Measurements from ENCODE around the gene TDG.

TDG gene

DNA sequence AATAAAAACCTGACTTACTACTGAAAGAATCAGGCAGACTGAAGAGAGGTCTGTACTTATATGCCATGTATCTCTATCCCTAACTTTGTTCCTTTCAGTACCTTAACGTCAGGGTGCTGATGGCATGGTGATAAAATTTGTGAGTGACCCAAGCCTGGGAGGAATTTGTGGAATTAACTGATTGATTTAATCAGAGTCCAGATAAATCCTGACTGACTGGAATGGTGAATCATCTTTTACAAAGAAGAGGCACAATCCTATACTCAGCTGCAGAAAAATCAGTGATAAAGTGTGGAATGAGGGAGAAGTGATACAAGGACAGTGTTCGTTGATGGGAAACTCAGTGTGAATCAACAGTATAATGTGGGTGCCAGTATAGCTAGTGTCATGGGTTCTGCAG, 3.7 kb downstream of the TDG start:
- no peak for DNase-seq (ENCODE audit: low read depth in 1 of 2, low spot score in 1 of 2)
- in situ Hi-C loops (cut with HindIII; ENCODE audit: low pct_unique_long_range_greater_than_20kb, low sequenced_read_pairs) = no loop called here
- no peak for TF ChIP-seq JUND (IDR thresholded peaks at IDR 0.05; ENCODE audit: low read depth)

DNA sequence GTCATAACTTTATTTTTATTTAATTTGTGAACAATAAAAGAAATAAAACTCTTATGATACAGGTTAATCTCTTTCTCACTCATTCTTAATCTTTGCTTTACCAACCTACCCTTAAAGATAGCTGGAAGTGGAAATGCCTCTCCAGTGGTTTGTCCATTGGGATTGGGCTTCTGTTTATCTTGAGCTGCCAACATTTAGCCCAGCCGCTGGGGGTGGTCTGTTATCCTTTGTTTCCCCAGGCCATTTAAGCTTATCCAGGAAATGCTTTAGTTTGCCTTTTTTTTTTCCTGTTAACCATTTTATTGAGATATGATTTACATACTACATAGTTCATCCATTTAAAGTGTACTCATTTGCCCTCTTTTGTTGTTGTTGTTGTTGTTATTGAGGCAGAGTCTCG, 8.2 kb downstream of the TDG start:
- in situ Hi-C loops (cut with HindIII; ENCODE audit: low pct_unique_long_range_greater_than_20kb, low sequenced_read_pairs) = no loop called here

GRCh38 chr12:103975368-103975767, 9.7 kb downstream of the TDG start:
- DNase-seq (ENCODE audit: low read depth in 1 of 2, low spot score in 1 of 2) = no peak
- in situ Hi-C loops (cut with HindIII; ENCODE audit: low pct_unique_long_range_greater_than_20kb, low sequenced_read_pairs) = no loop called here
- no peak for TF ChIP-seq JUND (IDR thresholded peaks at IDR 0.05; ENCODE audit: low read depth)

More for the DNA sequence above, 8.2 kb downstream of the TDG start:
- no peak for TF ChIP-seq JUND (IDR thresholded peaks at IDR 0.05; ENCODE audit: low read depth)
- no peak for DNase-seq (ENCODE audit: low read depth in 1 of 2, low spot score in 1 of 2)

DNA sequence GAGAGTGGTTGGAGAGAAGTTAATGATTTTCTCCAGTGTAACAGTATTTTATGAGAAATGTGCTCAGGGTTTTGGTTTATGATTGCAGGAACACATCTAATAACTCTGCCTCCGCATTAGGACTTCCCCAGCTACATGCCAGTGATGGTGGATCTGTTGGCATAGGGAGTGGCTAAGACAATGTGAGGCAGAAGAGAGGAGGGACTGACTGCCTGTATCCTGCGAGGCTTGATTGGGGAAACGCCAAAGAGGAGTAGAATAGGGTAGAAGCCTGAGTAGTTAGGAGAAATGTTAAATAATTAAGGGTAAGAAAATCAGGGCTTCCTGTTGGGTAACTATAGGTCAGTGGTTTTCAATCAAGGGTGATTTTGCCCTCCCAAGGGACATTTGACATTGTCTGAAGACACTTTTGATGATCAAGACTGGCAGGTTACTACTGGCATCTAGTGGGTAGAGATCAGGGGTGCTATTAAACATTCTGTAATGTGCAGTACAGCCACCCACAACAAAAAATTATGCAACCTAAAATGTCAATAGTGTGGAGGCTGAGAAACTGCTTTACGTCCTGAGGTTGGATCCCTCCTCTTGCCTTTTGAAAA, 12.8 kb downstream of the TDG start:
- no peak for TF ChIP-seq JUND (IDR thresholded peaks at IDR 0.05; ENCODE audit: low read depth)
- in situ Hi-C loops (cut with HindIII; ENCODE audit: low pct_unique_long_range_greater_than_20kb, low sequenced_read_pairs) = no loop called here
- no peak for DNase-seq (ENCODE audit: low read depth in 1 of 2, low spot score in 1 of 2)

DNA sequence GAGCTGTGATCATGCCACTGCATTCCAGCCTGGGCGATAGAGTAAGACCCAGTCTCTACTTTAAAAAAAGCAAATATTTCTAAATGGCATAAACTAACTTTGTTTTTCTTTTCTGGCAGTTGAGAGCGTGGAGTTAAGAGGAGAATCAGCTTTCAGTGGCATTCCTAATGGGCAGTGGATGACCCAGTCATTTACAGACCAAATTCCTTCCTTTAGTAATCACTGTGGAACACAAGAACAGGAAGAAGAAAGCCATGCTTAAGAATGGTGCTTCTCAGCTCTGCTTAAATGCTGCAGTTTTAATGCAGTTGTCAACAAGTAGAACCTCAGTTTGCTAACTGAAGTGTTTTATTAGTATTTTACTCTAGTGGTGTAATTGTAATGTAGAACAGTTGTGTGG, 21.2 kb downstream of the TDG start:
- in situ Hi-C loops (cut with HindIII; ENCODE audit: low pct_unique_long_range_greater_than_20kb, low sequenced_read_pairs) = no loop called here
- no peak for DNase-seq (ENCODE audit: low read depth in 1 of 2, low spot score in 1 of 2)
- TF ChIP-seq JUND (IDR thresholded peaks at IDR 0.05; ENCODE audit: low read depth) = no peak

DNA sequence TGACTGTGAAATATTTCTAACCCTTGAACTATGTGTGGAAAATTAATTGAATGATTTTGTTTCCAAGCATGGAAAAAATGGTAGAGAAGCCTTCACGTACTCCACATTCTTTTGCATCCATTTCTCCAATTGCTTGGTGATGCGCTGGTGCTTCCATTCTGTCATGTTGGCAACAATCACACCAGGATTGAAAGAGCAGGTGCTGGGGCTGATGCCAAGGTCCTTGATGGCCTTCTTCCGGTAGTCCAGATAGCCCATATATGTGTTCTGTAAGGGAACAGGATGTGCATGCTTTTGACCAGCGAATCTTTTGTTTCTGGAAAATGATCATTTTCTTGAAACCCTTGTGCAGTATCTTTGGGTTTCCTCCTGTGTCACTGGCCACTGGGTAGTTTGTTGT, 28.6 kb downstream of the TDG start:
- in situ Hi-C loops (cut with HindIII; ENCODE audit: low pct_unique_long_range_greater_than_20kb, low sequenced_read_pairs) = no loop called here
- no peak for DNase-seq (ENCODE audit: low read depth in 1 of 2, low spot score in 1 of 2)
- no peak for TF ChIP-seq JUND (IDR thresholded peaks at IDR 0.05; ENCODE audit: low read depth)

DNA sequence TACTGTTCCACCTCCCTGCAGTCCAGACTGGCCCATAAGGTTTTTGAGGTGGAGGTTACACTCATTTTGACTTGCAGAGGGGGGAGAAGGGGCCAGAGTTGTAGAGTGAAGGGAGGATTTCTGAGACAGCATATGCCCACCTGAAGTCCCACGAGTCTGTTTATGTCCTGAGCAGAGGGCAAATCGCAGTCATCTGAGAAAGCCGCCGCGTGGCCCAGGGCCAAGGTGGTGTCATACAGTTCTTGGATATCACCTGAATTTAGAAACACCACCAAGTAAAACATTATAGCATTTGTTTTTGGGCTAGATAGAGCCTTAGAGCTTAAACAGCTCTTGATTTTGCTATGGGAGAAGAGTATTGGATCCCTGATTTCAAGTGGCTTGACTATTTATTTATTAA, 30.9 kb downstream of the TDG start:
- in situ Hi-C loops (cut with HindIII; ENCODE audit: low pct_unique_long_range_greater_than_20kb, low sequenced_read_pairs) = no loop called here
- no peak for DNase-seq (ENCODE audit: low read depth in 1 of 2, low spot score in 1 of 2)
- TF ChIP-seq JUND (IDR thresholded peaks at IDR 0.05; ENCODE audit: low read depth) = no peak

GRCh38 chr12:103997286-103997900, 31.7 kb downstream of the TDG start:
- no peak for DNase-seq (ENCODE audit: low read depth in 1 of 2, low spot score in 1 of 2)
- TF ChIP-seq JUND (IDR thresholded peaks at IDR 0.05; ENCODE audit: low read depth) = no peak
- in situ Hi-C loops (cut with HindIII; ENCODE audit: low pct_unique_long_range_greater_than_20kb, low sequenced_read_pairs) = no loop called here

DNA sequence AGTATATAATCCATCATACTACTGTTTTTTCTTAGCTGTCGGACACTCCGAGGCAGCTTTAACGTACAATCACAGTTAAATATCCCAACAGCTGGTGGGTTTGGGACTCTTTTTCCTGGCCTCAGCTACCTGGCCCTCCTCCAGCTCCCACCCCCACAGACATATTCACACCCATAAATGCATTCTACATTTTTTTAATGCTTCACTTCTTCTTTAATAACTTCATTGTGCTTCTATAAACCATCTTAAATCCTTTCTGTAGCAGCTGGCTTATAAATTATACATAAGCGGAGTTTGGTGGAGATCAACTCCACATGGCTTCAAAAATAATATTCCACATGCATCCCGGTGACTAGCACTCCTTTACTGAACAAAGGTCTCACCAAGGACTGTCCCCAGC, 33.3 kb downstream of the TDG start:
- no peak for DNase-seq (ENCODE audit: low read depth in 1 of 2, low spot score in 1 of 2)
- in situ Hi-C loops (cut with HindIII; ENCODE audit: low pct_unique_long_range_greater_than_20kb, low sequenced_read_pairs) = no loop called here
- TF ChIP-seq JUND (IDR thresholded peaks at IDR 0.05; ENCODE audit: low read depth) = no peak

- in situ Hi-C loops (cut with HindIII; ENCODE audit: low pct_unique_long_range_greater_than_20kb, low sequenced_read_pairs) = no loop called here
- no peak for DNase-seq (ENCODE audit: low read depth in 1 of 2, low spot score in 1 of 2)
- TF ChIP-seq JUND (IDR thresholded peaks at IDR 0.05; ENCODE audit: low read depth) = no peak
These were observed 35.2 kb downstream of the TDG start for GRCh38 chr12:104000807-104001434.

DNA sequence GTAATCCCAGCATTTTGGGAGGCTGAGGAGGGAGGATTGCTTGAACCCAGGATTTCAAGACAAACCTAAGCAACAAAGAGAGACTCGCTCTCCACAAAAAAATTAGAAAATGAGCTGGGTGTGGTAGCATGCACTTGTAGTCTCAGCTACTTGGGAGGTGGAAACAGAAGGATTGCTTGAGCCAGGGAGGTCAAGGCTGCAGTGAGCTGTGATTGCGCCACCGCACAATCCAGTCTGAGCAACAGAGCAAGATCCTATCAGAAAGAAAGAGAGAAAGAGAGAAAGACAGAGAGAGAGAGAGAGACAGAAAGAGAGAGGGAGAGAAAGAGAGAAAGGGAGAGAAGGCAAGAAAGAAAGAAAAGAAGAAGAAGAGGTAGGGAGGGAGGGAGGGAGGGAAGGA, 37.0 kb downstream of the TDG start:
- in situ Hi-C loops (cut with HindIII; ENCODE audit: low pct_unique_long_range_greater_than_20kb, low sequenced_read_pairs) = no loop called here
- no peak for DNase-seq (ENCODE audit: low read depth in 1 of 2, low spot score in 1 of 2)
- TF ChIP-seq JUND (IDR thresholded peaks at IDR 0.05; ENCODE audit: low read depth) = no peak

DNA sequence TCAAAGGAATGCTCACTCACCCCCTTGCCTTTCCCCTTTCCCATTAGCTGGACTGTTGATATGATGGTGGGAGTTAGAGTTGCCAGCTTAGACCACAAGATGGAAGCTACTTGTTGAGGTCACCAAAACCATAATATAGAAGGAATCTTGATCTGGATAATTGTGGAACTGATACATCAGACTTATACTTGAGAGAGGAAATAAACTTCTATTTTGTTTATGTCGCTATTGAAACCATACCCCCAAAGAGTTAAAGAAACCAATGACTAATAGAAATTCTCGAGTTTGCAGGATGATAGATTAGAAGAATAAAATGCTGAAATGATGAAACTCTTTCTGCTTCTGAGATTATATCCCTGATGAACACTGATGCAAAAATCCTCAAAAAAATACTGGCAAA, 37.9 kb downstream of the TDG start:
- no peak for DNase-seq (ENCODE audit: low read depth in 1 of 2, low spot score in 1 of 2)
- in situ Hi-C loops (cut with HindIII; ENCODE audit: low pct_unique_long_range_greater_than_20kb, low sequenced_read_pairs) = no loop called here
- no peak for TF ChIP-seq JUND (IDR thresholded peaks at IDR 0.05; ENCODE audit: low read depth)

GRCh38 chr12:104006929-104007328, 41.3 kb downstream of the TDG start:
- no peak for TF ChIP-seq JUND (IDR thresholded peaks at IDR 0.05; ENCODE audit: low read depth)
- in situ Hi-C loops (cut with HindIII; ENCODE audit: low pct_unique_long_range_greater_than_20kb, low sequenced_read_pairs) = no loop called here
- DNase-seq (ENCODE audit: low read depth in 1 of 2, low spot score in 1 of 2) = no peak
